Hematopoietic multipotent progenitor cell treated with erythropoietin and hydrocortisone succinate and interleukin-3 and kit ligand, for 4 days (in vitro differentiated cells): ENCODE results near the gene DIP2A.

Experiments
- DNase-seq: peaks from one replicate; pipeline ENCODE4 v3.0.0-alpha.2; 2015

DIP2A gene, protein sequence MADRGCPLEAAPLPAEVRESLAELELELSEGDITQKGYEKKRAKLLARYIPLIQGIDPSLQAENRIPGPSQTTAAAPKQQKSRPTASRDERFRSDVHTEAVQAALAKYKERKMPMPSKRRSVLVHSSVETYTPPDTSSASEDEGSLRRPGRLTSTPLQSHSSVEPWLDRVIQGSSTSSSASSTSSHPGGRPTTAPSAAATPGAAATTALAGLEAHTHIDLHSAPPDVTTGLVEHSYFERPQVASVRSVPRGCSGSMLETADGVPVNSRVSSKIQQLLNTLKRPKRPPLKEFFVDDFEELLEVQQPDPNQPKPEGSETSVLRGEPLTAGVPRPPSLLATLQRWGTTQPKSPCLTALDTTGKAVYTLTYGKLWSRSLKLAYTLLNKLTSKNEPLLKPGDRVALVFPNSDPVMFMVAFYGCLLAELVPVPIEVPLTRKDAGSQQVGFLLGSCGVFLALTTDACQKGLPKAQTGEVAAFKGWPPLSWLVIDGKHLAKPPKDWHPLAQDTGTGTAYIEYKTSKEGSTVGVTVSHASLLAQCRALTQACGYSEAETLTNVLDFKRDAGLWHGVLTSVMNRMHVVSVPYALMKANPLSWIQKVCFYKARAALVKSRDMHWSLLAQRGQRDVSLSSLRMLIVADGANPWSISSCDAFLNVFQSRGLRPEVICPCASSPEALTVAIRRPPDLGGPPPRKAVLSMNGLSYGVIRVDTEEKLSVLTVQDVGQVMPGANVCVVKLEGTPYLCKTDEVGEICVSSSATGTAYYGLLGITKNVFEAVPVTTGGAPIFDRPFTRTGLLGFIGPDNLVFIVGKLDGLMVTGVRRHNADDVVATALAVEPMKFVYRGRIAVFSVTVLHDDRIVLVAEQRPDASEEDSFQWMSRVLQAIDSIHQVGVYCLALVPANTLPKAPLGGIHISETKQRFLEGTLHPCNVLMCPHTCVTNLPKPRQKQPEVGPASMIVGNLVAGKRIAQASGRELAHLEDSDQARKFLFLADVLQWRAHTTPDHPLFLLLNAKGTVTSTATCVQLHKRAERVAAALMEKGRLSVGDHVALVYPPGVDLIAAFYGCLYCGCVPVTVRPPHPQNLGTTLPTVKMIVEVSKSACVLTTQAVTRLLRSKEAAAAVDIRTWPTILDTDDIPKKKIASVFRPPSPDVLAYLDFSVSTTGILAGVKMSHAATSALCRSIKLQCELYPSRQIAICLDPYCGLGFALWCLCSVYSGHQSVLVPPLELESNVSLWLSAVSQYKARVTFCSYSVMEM (N-terminal part only)

DNA sequence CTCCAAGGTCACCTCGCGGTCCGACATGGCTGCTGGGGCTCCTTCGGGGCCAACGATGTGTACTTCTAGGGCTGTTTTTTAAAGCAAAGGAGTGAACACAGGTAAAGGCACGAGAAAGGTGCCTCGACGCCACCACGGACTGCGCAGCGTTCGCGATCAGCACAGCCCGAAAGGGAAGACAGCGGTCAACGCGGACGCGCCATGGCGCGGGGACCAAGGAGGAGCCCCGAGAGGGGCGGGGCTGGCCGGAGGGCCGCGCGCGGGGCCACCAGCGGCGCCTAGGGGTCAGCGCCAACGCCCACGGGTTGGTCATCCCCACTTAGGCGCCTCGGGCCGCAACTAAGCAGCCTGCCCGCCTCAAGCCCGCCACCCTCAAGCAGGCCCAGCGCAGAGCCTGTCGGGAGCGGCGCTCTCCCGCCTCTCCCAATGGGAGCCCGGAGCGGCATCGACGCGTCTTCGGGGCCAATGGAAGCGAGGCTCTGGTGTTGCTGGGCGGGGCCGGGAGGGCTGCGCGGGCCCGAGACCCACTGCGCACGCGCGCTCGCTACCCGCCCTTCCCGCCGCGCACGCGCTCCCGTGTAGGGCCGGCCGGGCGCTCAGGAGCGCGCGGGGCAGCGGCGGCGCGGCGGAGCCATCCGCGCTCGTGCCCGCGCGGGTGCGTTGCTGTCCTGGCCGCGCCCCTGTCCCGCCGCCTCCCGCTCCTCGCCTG, at the start of gene DIP2A:
TSS of gene DIP2A (plus strand) at position 577 of the 709 bp plus-strand sequence. CDS start 241 bp downstream, outside the sequence.
- peak; percentile 99 for DNase-seq

DNA sequence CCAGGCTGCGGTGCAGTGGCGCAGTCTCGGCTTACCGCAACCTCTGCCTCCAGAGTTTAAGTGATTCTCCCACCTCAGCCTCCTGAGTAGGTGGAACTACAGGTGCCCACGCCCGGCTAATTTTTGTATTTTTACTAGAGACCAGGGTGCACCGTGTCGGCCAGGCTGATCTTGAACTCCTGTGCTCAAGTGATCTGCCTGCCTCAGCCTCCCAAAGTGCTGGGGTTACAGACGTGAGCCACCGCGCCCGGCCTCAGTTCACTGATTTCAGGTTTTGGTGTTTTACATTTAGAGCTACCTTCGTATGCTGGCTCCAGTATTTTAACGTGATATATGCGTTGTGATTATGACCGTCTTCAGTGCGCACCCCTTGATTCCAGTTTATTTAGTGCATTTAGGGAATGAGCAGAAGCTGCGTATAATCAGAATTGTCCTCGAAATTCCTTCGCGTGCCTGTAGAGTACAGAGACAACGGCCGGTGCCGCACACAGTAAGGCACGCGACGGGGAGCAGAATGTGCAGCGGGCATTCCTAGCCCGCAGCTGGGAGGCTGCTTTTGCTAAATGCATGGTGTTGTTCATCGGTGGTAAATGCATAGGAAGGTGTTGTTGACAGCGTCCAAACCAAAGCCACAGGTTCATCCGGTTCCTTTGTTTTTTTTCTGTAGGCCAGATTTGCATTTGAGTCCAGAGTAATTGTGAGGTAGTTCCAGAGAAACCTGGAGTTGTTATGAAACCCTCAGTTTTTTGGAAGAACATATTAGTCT, 48.9 kb upstream of the DIP2A start:
- DNase-seq, result no peak

DNA sequence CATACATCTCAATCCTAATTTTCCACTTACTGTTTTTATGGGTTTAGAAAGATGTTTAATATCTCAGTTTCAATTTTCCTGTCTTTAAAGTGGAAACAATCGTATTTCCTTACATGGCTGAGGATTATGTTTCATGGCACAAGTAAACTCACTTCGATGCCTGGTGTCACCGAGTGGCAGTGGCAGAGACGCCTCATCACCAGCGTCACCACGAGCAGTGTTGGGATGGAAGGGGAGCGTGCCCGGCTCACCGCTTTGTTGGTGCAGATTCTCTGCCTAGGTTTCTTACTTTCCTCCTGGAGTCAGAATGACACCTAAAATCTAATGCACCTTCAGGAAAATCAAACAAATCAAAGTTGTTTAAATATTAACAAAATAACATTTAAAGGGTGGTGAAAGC, 48.2 kb upstream of the DIP2A start:
- DNase-seq, result no peak

DNA sequence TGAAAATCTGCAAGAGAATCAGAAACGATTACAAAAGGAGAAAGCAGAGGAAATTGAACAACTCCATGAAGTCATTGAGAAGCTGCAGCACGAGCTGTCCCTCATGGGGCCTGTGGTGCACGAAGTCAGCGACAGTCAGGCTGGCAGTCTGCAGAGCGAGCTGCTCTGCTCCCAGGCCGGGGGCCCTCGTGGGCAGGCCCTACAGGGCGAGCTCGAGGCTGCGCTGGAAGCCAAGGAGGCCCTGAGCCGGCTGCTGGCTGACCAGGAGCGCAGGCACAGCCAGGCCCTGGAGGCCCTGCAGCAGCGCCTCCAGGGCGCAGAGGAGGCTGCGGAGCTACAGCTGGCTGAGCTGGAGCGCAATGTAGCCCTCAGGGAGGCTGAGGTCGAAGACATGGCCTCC, 47.5 kb upstream of the DIP2A start:
- no peak for DNase-seq

DNA sequence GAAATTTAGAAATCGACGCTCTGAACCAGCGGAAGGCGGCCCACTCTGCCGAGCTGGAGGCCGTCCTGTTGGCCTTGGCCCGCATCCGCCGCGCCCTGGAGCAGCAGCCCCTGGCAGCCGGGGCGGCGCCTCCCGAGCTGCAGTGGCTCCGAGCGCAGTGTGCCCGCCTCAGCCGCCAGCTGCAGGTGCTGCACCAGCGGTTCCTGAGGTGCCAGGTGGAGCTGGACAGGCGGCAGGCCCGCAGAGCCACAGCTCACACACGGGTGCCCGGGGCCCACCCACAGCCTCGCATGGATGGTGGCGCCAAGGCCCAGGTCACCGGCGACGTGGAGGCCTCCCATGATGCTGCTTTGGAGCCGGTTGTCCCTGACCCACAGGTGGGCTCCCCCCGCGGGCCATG, 47.0 kb upstream of the DIP2A start:
- DNase-seq, result no peak

DNA sequence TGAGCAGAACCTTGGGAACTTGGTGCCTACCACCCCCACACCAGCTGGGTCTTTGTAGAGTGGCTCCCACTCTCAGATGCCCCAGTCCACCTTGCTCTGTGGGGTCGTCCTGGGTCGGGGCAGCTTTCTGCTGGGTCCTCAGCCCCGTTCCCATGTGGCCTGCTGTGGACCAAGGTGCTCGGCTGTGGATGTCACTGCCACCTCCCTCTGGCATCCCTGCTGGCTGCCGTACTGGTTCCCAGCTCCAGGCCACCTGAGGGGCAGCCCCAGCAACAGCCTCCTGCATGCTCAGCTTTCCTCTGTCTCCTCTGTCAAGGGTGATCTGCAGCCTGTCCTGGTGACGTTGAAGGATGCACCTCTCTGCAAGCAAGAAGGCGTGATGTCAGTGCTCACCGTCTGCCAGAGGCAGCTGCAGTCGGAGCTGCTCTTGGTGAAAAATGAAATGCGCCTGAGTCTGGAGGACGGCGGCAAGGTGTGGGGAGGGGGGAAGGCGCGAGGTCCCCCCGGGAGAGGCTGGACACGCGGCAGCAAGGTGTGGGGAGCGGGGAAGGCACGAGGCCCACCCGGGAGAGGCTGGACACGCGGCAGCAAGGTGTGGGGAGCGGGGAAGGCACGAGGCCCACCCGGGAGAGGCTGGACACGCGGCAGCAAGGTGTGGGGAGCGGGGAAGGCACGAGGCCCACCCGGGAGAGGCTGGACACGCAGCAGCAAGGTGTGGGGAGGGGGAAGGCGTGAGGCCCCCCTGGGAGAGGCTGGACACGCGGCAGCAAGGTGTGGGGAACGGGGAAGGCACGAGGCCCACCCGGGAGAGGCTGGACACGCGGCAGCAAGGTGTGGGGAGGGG, 45.9 kb upstream of the DIP2A start:
- DNase-seq, result no peak

DNA sequence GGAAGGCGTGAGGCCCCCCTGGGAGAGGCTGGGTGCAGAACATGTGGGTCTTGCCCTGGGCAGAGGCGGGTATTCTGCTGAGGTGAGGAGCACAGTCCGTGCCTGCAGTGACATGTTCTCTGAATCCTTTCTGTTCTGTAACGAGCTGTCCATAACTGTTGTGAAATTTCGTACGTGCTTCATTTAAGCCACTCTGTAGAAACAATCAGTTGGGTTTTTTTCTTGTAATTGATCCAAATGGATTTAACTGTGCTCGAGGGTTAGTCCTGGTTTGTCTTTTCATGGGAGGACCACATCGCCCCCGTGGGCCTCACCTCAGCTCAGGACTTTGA, 45.4 kb upstream of the DIP2A start:
- no peak for DNase-seq

DNA sequence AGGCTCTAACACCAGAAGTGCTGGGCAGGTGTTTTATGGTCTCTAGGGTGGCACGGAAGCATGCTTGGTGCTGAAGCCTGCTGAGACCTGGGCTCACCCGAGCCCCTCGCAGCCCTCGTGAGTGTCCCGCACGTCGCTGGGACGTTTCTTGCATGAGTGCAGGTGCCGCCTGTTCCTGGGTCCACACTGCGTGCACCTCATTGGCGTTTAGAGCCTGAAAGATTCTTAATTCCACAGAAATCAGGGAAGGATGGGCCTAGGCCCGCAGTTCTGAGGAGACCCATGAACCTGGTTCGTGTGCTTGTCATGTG, 43.8 kb upstream of the DIP2A start:
- DNase-seq, result no peak

DNA sequence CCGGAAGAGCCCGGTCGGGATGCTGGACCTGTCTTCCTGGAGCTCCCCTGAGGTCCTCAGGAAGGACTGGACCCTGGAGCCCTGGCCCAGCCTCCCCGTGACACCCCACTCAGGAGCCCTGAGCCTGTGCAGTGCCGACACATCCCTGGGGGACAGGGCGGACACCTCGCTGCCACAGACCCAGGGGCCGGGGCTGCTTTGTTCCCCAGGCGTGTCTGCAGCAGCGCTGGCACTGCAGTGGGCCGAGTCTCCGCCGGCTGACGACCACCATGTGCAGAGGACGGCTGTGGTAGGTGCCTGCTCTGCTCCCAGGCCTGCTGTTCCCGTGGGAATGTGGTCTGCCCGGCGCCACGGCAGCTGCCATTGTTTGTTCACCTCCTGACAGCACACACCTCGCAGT, 42.1 kb upstream of the DIP2A start:
- no peak for DNase-seq

DNA sequence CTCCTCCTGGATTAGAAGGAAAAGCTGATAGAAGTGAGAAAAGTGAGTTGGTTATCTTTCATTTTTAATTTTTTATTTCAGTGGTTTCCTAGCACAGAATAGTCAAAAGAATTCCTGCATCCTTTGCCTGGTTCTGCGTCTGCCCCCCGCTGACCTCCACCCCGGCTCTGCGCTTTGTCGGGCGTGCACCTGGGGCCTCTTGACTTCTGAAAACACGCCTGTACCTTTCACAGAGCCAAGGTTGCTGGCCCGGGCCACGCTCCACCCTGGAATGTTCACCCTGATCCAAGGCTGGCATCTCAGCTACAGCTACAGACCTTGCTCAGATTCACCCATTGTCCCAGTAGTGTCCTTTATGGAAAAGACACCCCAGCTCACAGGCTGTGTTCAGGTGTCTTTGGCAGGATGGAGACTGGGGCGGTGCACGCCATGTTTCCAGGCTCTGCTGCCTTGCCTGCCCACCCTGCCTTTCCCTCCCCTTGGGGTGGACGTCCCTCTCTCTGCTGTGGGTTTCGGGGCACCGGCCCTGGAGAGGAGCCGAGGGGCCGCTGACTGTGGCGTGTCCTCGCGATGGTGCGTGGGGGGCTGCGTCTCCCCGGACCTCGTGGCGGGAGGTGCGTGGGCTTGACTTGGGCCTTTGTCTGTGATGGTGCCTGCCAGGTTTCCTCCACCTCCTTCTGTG, 40.3 kb upstream of the DIP2A start:
- DNase-seq, result no peak

DNA sequence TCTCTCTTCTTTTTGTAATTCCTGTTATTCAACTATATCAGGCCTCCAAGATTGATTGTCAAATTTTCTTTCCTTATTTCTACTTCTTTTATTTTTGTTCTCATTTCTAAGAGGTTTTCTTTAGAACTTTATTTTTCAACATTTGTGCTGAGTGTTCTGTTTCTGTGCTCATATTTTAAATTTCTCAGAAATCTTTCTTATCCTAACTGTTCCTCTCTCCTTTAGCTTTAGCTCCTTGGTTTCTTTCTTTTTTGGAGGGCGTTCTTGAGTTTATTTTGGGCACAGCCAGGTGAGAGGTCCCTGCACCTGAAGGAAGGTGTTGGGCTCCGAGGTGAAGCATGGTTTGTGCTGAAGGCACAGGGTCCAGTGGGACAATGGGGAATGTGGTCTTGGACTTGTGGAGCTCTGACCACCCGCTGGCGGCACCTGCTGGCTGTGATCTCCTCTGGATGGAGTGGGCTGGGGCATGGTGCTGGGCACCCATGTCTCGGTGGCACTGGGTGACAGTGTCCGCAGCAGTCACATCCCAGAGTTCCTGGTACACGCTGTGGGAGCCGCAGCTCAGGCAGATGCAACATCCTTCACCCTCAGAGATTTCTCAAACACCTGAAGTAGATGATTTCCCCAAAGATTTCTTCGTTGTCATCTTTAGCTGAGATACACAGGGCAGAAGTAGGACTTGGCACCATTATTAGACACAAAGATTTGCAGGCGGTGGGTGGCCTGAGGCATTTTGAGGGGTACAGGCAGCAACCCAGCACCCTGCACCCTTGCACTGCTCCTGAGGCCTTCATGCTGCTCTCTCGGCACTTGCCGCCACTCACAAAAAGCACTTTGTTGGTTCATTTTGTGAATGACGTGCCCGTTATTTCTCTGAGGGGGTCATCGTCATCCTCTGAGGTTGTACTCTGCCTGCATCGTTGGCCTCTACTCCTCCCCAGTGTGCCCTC, 38.2 kb upstream of the DIP2A start:
- no peak for DNase-seq

DNA sequence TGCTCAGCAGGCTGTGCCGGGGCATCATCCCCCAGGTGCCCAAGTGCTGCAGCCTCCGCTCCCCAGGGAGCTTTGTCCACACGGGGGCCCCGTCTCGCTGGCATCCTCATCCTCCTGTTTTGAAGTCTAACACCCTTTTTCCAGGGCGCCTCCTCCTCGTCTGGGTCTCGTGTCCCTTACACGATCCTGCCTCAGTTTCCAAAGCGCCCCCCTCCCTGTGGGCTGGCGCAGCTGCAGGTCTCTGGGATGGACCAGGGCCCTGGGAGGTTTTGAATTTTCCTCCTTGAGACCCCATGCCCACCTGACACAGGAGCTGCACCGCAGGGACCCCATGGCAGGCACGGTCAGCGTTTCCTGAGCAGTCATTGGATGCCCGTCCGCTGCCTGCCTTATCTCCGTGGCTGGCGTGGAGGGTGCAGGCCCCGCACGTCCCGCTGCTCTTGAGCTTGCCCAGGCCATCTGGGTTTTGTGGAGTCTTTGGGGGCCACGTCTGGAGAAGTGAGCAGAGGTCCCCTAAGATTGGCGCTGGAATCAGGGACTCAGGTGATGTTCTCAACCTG, 37.4 kb upstream of the DIP2A start:
- DNase-seq, result no peak

DNA sequence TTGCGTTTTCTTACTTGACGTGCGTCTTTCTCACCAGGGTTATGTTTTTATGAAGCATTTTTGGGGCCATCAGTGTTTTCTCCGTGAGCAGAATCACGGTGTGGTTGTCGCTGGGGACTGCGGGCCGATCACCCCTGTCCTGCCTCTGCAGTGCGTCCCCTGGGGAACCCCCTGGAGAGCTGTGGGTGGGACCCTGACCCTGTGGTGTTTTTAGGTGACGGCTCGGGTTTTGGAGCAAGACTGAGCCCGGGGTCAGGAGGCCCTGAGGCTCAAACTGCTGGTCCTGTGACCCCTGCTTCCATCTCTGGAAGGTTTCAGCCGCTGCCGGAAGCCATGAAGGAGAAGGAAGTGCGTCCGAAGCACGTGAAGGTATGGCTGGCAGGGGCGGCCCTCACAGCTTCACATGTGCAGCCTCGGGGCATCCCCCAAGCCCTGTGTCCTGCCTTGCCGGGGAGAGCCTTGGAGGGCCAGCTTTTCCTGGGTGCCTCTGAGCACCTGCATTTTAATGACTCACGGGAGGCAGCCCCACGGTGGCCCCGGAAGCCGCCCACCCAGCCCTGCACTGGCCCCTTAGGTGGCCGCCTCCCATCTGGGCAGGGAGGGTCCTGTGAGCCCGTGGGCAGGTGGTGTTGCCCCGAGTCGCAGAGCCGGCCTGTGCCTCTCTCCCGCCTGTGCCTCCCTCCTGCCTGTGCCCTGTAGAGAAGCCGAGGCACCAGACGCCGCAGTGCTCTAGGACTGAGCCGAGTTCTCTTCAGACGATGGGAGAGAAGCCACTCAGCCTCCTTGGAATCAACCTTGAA, 36.7 kb upstream of the DIP2A start:
- no peak for DNase-seq

DNA sequence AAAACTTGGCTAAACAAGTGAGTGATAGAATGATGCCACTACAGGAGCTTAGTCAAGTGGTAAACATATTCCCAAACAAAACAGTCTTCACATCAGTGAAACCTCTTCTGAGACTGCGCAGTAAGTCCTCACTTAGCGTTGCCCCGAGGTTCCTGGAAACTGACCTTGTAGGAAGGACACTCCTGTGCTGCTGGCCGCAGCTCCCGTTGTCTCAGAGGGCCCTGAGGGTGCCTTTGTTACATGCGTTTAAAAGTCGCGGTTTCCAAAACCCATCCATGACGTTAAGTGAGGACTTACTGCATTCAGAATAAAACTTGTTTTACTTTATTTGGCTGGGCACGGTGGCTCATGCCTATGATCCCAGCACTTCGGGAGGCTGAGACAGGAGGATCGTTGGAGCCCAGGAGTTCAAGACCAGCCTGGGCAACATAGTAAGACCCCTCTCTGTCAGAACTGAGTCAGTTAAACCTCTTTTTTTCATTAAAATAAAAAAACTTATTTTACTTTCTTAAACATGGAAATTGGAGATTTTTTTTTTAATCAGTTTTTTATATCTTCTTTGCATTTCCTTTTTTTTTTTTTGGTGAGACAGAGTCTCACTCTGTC, 36.0 kb upstream of the DIP2A start:
- DNase-seq, result no peak

DNA sequence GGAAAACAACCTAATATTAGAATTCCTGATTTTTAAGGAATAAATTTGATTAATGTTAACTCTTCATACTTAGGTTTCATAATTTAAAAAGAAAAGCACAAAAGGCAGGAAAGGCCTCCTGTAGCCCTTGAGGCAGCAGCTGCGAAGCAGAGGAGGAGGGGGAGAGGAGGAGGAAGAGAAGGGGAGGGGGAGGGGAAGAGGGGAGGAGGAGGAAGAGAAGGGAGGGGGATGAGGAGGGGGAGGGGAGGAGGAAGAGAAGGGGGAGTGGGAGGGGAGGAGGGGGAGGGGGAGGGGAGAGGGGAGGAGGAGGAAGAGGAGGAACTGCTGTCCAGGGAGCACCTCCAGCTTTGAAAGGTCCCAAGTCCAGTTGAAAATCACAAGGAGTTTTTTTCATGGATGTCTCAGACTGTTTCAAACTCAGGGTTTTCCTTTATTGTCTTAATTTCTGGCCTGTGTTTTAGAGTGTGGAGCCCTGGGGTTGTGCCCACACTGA, 35.1 kb upstream of the DIP2A start:
- DNase-seq, result no peak

DNA sequence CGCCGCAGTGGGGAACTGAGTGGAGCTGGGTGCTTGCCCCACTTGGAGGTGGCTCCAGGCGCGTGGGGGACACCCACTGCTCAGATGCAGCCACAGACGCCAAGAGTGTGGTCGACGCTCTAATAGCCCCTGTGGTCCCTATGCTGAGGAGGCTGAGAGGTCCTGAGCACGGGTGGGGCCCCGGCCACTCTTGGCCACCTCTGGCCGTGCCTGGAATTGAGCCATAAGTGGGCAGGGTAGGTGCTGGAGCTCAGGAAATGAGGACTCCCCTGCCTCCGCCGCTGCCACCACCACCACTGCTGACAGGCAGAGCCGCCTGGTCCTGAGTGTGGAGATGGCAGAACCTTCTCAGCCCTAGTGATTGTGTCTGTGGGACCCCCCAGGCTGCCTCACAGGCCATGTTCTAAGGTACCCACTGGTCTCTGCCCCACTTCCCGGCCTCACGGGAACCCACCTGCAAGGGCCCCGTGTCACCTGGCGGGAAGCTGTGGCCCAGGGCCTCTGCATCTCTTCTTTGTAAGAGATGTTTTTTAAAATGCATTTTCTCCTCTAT, 34.6 kb upstream of the DIP2A start:
- DNase-seq, result no peak

DNA sequence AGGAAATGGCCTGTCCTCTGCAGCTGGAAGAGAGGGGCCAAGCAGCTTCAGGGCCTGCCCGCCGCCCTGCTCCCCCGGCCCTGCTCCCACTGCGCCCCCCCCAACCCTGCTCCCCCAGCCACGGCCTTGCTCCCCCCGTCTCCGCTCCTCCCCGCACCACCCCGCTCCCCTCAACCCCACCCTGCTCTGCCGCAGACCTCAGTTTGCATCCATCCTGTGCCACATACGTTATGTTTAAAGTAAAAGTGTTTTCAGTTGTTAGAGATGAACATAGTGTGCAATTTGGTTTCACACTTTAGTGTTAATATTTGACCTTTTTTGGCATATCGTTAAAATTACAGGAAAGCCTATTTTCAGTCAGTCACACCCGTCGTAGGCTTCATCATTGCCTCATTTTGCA, 34.1 kb upstream of the DIP2A start:
- no peak for DNase-seq
